Stimulated activated CD4-positive, alpha-beta T cell treated with anti-CD3 and anti-CD28 coated beads, Interleukin-2, amount 100 ng/mL, for 24 hours (primary cell): ENCODE results near the gene CA10.

Source experiments
- DNase-seq, 2 donors: peaks; one replicate each; pipeline ENCODE4 v3.0.0-alpha.2; 2020

The CA10 gene

DNA sequence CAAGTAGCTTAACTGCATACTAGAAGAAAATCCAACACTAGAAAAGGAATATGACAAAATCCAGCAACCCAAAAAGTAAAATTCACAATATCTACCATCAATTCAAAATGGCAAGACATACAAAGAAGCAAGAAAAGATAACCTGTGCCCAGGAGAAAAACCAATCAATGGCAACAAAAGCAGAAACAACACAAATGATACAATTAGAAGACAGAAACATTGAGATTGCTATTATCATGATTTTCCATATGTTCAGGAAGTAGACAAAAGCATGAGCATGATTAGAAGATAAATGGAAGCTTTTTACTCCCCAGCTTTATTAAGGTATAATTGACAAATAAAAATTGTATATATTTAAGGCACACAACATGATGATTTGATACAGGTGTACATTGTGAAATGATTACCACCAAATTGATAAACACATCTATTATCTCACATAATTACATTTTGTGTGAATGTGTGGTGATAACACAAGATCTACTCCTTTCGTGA is 117.3 kb downstream of the CA10 start:
- DNase-seq = no peak

DNA sequence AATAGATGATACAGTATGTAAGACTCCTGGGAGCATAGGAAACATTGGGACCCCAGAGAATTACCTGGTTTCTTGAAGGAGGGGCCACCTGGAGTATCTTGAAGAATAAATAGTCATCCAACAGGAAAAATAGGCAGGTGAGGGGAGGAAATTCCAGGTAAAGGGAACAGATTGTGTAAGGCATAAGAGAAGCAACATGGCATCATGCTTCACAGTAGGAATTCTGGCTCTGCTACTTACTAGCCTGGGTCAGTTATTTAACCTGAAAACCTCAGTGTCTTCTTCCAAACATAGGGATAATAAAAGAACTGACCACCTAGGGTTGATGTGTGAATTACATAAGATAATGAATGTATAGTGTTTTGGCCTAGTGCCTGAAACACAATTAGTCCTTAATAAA is 122.1 kb downstream of the CA10 start:
- DNase-seq = no peak

DNA sequence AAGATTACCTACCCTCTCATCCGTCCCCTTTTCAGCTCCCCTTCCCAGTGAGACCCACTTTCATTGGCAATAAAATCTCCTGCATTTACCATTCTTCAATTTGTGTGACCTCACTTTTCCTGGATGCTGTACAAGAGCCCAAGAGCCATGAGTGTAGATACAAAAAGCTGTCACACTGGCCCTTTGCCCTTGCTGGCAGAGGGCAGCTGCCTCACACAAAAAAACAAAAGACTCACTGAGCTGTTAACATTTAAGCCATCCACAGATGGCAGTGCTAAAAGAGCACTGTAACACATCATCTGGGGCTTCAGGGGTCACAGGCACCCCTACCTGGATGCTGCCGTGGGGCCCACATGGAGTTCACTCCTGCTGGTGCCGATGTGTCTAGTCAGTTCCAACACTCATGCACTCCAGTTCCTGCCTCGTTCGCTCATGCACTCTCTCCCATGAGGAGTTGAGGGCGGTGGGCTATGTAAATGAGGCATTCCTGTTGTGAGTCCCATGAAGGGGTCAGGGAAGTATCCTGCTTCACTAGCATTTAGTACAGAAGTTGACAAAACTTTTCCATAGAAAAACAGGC is 123.1 kb downstream of the CA10 start:
- DNase-seq = no peak

DNA sequence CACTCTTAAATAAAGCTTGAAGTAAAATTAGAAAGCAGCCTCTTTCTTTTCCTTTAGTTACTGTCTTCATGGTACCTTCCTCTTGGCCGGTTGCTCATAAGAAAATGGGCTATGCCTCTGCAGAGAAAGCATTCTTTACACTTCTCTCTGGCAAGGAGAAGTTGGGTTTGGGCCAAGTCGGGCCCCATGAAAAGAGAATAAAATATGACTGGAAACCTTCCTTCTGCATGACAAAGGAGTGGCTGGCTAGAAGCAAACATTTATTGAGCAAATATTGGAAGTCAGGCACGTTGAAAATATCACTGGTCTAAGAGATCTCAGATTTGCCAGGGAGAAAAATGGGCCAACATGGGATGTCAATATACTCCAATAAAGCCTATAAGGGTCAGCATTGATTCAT is 126.1 kb downstream of the CA10 start:
- no peak for DNase-seq

DNA sequence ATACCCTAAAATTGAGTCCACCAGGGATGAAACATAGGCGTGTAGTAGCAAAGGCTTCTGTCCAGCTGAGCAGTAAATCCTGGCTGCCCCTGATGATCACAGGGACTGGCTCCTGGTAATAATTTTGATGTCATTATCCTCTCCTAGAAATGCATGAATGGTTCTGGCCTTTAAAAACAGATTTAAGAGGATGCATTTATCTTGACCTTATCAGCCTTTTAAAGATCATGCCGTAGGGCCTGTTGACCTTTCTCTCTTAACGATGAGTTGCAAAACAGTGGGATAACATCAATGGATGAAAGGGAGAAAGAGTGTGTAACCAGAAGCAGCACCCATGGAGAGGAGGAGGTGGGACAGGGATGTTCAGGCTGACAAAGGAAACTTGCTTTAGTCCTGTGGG is 128.5 kb downstream of the CA10 start:
- DNase-seq = no peak

DNA sequence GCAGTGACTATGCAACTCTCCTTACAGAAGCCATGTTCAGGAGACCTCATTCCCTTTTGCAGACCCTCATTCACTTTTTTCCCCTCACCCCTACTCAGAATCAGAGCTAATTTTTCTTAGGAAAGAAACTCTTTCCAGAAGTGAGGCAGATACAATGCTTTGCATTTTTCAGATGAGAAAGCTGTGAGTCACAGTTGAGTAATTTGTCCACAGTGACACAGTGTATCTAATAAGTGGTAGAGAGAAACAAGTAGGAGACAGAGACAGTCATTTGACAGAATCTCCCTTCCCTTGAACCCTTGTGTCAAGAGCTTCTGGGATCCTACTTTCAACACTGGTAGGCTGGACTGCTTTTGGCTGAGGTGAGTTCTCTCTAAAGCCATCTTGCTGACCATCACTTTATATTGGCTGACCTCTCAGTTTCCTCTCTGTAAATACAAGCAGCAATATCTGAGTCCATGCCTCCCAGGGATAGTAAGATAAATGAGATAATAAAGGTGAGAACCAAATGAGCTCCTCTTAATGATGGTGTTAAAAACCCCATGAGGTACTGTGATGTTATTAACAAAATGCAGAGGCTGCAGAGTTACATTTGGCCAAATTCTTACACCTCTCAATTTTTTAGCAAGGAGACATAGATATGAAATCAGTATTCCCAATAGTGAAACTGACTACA is 130.8 kb downstream of the CA10 start:
- DNase-seq = no peak

DNA sequence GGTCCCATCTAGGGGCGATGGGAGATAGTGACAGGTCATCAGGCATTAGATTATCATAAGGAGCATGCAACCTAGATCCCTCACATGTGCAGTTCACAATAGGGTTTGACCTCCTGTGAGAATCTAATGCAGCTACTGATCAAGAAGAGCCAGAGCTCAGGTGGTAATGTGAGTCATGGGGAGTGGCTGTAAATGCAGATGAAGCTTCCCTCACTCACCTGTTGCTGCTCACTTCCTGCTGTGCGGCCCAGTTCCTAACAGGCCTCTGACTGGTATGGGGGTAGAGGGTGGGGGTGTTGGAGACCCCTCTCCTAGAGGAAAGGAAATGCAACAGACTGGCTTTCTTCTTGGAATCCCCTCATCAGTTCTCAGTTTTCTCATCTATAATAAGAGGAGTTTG is 131.4 kb downstream of the CA10 start:
- no peak for DNase-seq

DNA sequence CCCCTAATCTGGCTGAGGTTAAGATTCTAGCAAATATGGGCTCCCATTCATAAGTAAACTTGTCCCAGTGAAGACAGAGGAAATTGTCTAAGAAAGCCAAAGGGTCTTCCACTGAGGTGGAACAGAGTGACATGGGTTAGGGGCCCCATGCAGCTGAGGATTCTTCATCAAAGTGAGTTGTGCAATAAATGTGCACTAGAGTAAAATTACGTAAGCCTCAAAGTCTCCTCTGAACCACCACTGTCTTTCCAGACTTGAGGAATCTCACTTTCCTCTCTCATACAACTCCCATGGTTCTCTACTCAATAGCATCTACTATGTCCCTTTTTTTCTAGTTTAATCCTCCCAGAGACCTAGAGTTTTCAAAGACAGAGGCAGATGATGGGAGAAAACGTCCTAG is 132.4 kb downstream of the CA10 start:
- DNase-seq = no peak

DNA sequence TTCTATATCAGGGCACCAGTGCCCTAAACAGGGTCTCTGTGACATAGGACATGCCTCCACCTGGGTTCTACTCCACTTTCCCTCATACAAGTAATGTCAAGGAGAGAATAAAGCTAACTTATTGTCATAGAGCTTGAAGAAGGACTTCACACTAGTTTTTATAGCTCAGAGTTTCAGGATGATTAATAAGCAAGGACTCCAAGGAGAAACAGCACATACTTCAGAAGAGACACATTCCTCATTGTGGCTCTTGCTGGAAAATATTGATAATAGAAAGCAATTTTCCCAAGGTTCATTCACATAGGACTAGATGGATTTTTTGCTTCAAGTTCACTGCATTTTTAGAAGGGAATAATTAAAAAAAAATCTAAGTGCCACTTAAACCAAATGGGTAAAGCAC is 133.3 kb downstream of the CA10 start:
- DNase-seq = no peak

DNA sequence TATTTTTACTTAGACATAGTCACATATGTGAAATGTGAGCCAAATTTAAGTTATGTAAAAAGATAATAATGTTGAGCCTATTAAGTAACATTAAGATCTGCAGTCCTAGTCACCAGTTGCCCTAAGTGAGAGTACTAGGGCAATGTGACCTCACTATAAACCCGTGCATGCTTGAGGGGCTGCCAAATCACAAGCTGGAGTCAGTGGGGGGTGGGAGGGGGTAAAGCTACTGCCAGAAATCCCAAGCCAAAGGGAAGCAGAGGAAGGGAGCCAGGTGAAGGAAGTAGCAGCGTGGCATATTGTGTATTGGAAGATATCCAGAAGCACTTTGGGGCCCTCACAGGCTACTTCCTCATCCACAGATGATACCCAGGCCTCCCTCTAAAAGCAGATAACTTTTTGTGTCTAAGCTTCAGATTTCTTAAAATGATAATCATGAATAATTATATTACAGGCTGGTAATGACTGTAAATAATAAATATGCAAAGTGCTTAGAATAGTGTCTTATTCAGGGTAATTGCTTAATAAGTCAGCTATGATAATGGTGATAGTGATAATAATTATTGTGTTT is 134.1 kb downstream of the CA10 start:
- DNase-seq = no peak

DNA sequence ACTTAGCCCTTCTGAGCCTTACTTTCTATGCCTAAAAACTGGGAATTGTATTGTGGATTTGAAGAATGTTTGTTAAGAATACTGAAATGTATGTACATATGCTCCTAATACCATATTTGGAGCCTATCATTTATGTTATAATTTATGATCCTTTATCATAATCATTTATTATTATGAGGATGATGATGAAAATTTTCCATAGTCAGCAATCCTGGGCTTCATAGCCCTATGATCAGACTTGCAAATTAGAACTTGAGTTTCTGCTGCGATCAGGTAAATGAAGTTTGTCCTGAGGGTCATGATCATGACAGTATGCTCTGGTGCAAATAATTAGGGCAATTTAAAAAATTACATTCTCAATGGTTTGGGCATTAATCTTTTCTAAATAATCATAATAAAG is 147.4 kb downstream of the CA10 start:
- no peak for DNase-seq

DNA sequence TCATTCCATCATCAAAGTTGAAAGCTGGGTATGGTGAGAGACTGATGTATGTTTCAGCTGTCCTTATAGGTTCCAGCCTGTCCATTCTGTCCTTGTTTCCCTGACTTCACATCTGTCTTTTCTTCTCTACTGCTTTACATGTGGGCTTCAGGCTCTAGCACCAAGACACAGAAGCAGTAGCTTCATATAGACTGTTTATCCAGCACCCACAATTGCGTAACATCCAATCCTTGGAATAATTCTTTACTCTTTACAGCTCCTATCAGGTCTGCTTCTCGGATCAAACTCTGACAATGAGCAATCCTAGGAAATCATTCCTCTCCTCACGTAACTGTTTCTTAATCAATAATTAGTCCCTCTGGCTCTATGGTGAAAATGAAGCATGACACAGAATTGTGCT is 158.9 kb downstream of the CA10 start:
- no peak for DNase-seq

DNA sequence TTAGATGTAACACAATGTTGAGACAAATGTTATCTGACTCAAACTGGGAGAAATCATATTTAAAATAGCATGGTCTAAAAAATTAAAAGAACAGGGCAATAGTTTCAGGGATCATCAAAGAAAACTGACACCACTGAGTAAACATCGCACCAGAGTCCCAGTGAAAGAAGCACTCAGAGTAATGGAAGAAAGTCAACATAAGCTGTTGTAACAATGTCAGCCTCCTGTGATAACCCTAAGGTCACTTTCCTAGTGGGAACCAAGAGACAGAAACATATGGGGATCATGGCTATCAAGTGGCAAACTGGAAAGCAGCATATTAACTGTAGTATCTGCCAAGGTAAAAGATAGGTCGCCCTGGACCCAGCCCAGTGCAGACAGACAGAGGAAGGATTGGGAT is 160.8 kb downstream of the CA10 start:
- no peak for DNase-seq

DNA sequence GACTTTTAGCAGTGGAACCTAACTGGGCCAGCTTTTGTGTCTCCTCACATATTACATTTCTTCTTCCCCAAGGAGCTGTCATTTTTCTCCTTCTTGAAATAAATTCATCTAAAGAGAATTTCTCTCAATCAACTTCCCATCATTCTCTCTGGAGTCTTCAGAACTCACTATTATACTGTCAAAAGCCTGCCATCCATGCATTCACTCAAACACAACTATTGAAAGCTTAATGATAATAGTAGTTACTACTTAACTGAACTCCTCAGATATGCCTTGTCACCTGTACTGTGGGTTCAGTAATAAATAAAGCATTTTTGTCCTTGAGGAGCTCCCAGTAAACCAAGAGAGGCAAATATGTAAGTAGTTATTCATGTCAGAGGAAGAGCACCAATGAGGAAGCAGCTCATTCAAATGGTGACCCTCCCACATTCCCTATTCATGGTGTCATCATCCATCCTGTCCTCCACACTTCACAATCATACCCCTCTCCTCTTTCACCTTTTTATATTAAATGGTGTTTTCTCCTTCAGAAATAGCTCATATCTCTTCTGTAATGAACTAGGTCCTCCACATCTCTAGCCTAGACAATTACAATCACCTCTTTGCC is 162.6 kb downstream of the CA10 start:
- no peak for DNase-seq

DNA sequence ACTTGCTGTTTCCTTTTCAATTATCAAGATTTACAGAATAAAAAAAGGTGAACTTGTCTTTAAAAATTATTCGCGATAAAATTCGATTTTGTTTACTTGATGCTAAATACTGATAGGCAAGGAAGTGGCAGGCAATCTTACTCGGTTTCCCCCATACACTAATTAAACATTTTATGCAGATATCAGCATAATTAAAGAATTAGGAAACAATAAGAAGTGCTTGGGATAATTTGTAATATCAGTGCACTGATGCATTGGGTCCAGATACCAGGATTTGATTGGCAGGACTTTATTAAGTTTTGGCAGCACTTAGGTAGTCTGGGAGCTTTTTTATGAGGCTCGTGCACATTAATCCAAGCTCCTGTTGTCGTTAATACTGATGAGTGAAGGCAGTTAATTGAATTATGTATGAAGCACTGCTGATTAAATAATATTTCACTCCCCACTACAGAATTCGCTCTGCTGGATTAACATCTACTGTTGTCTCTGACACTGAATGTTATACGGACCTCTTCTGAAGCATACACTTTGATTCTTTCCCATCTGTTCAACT is 165.6 kb downstream of the CA10 start:
- no peak for DNase-seq

DNA sequence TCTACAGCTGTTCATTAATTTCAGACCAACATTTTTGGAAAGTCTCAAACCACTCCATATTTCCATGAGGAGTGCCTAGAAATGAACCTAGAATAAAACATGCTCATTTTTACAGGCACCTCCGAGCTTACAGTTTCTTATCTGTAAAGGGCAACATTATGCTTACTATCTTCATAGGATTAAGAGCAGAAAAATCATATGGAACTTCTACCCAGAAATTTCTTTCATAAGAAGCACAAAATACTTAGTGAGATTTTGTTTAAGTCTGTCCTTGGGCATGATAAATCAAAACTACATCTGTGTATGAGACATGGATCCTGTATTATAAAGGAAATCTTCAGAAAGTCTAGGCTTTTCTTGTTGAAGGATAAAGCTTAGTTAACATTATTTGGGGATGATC is 187.4 kb downstream of the CA10 start:
- no peak for DNase-seq

DNA sequence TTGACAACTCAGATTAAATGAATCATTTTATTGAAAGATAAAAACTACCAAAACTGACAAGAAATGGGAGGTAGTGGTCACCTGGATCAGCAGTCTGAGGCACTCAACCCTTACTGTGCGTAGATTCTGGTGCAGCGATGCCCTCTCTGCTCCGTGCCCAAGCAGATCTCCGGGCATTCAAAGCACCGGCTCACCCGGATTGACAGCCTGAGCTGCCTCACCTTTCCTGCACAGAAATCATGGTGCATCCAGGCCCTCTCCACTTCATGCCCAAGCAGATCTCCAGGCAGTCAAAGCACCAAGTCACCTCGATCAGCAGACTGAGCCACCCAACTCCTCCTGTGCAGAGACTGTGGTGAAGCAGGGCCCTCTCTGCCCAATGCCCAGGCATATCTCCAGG is 196.8 kb downstream of the CA10 start:
- DNase-seq = no peak

DNA sequence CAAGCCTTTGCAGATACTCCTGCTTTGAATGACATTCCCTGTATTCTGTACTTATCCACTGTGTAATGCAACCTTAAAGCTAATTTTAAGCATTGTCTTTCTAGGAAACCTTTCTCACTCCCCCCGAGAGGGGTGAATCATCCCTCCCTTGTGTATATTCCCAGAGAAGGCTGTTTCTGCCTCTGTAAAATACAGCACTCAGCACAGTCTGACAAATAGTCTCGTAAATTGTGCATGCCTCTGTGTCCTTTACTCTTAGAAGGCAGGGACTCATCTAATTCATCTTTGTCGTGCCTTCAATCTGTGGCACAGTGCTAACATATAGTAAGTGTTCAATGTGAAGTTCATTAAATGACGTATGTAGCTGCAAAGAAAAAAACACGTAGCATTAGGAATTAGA is 200.7 kb downstream of the CA10 start:
- no peak for DNase-seq

DNA sequence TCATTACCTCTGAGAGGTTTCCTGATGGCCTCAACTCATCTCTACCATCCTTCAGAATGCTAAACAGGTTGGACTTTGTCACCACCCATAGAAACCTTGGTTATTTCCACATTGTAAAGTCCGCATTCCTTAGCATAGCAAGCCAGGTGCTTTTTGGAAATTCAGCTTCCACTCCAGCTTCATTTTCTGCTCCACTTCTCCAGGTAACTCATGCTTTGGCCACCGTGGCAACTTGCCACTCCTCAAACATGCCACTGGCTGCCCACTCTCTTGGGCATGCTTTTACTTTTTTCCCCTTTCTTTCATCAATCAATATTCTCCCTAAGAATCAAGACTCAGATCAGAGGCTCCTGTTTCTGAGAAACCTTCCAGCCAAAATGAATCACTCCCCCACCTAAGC is 203.3 kb downstream of the CA10 start:
- DNase-seq = no peak

DNA sequence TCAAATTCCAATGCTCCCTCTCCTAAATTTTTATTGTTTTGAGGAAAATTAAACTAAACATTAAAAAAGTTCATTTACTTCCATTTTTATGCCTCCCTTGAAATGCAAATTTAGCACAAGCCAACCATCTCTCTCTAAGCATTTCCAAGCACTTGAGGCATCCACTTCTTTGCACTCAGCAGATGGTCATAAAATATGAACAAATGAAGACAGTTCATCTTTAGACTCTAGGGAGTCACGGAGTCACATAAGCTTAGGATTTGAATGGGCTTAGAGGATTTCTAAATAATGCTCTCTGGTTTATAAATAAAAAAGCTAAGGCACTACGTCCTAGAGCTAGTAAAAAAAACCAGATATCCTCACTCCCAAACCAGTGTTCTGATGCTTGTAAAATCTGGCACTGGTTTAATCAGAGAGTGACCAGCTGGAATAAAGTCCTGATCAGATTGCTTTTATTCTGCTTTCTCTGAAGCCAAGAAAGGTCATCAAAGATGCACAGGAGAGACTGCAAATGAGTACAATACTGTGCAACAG is 204.2 kb downstream of the CA10 start:
- DNase-seq = no peak

DNA sequence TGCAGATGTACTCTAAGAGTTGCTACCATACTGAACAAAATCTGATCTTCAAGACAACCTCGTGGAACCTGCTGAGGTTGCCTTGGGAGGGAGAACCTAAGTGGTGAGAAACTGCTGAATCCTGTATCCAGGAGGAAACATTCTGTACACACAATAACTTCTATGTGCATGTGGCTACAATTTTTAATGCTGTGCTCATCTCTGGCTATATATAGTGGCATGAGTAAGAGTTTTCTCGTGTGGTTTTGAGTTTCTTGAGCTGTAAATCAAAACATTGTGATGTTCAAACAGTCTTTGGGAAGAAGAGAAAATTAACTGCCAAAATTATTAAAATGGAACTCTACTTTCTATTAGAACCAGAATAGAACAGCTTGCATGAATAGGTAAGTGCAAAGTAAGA is 206.8 kb downstream of the CA10 start:
- DNase-seq = no peak

DNA sequence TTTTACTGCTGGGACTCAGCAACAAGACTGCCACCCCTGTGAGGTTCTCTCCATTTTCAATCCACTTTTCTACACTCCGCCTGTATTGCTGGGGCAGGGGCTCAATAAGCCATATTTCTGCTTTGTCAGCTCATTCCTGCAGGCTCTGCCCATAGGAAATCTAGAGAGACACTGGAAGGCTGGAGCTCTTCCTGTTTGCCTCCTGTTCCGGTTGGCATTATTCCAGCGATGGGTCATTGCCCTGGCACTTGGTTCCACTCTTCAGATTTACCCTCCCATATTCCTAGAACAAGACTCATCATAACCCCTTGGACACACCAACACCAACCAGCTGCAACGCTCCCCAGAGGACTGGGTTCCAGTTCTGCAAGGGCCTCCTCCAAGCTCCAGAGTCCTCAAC is 210.4 kb downstream of the CA10 start:
- DNase-seq = no peak

DNA sequence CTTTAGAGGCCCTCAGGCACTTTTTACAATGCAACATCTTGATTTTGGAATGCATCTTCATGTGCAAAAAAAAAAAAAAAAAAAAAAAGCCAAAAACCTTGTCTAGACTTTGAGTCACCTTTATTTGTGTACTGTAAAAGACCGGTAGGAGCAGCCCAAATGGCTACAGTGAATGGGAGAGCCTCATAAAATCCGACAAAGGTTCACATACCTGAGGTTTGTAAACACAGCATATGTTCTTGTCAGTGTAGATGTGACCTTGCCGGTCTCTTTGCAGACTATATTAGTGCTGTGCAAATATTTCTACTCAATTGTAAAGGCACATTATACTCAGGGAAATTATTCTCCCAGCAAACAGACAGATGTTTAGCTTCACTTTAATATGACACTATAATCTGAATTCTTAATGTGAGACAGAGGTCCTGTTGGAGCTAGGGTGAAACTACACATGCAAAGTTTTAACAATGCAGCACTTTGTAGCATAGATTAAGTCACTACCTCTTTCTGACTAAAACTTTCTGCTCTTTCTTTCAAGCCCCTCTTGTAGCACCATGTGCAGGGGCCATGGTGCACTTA is 211.3 kb downstream of the CA10 start:
- no peak for DNase-seq
